HL-60 (cell line): Measurements from ENCODE around the gene ADGRD2.

Experiments used
- GABPA ChIP-seq: IDR thresholded peaks from 2 replicates; pipeline ENCODE4 v1.6.1; 2012; ENCODE audit warnings: low read depth
- POLR2AphosphoS5 ChIP-seq: IDR thresholded peaks from 2 replicates; pipeline ENCODE4 v1.6.1; 2012; ENCODE audit warnings: low read depth
- REST ChIP-seq: IDR thresholded peaks from 2 replicates; pipeline ENCODE4 v1.6.1; 2012; ENCODE audit warnings: low read depth; ENCODE audit not compliant: insufficient replicate concordance
- SPI1 ChIP-seq: IDR thresholded peaks from 2 replicates; pipeline ENCODE4 v1.6.1; 2012; ENCODE audit warnings: low read depth, mild to moderate bottlenecking, borderline replicate concordance
- TF ChIP-seq, protein P1 (sequence below): IDR thresholded peaks from one replicate; pipeline ENCODE4 v1.5.1; 2011; ENCODE audit warnings: low read length, control low read depth, inconsistent platforms; ENCODE audit not compliant: insufficient read depth

GRCh38 chr9:124442826-124443225 is 7.4 kb upstream of the ADGRD2 start:
- TF ChIP-seq, protein P1, sequence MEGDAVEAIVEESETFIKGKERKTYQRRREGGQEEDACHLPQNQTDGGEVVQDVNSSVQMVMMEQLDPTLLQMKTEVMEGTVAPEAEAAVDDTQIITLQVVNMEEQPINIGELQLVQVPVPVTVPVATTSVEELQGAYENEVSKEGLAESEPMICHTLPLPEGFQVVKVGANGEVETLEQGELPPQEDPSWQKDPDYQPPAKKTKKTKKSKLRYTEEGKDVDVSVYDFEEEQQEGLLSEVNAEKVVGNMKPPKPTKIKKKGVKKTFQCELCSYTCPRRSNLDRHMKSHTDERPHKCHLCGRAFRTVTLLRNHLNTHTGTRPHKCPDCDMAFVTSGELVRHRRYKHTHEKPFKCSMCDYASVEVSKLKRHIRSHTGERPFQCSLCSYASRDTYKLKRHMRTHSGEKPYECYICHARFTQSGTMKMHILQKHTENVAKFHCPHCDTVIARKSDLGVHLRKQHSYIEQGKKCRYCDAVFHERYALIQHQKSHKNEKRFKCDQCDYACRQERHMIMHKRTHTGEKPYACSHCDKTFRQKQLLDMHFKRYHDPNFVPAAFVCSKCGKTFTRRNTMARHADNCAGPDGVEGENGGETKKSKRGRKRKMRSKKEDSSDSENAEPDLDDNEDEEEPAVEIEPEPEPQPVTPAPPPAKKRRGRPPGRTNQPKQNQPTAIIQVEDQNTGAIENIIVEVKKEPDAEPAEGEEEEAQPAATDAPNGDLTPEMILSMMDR: no peak
- TF ChIP-seq POLR2AphosphoS5 (no peak), REST (no peak), GABPA (no peak), SPI1 (no peak)
